Stimulated activated CD4-positive, alpha-beta T cell treated with anti-CD3 and anti-CD28 coated beads, Interleukin-1b, Interleukin-23, amount 100 ng/mL, for 24 hours (primary cell): ENCODE data around the gene CSPG4.

Experiments
- DNase-seq, 4 experiments: peaks; one replicate each; pipeline ENCODE4 v3.0.0-alpha.2; 2020; ENCODE audit warnings: low read depth in 4 of 4, low spot score in 1 of 4

CSPG4 gene

DNA sequence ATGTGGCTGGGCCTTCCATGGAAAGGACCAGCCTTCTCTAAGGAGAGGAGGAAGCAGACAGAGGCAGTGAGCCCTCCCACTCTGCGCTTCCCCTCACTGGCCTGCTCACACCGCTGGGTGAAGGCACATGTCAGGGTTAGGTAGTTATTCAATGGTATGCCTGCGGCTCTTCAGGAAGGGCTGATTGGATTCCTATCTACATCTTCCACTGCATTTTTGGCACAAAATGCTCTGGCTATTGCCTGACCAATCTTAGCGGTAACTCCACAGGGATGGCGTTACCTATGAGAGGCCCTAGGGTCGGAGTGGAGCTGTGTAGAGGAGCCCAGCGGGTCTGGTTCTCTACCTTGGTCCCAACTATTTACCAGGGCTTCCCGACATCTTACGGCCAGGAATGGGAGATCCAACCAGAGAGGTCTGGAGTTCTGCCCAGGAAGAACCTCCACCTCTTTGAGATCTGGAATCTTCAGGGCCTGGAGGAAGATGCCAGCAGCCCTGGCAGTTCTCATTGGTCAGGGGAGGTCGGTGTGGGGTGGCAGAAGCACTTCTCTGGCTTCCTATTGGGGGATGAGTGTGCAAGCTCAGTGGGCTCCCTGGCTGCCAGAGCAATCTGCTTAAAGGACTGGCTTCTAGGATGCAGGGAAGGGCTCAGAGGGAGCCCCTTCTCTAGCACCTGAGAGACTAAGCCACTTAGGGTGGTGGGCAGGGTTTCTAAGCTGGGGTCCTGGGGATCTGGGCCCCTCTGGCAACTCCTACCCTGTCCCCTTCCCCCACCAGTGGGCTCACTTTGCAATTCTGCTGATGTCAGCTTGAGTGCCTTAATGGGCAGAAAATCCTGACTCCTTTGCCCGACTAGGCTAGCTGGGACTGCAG lies 40.7 kb downstream of the CSPG4 start:
- DNase-seq = no peak

DNA sequence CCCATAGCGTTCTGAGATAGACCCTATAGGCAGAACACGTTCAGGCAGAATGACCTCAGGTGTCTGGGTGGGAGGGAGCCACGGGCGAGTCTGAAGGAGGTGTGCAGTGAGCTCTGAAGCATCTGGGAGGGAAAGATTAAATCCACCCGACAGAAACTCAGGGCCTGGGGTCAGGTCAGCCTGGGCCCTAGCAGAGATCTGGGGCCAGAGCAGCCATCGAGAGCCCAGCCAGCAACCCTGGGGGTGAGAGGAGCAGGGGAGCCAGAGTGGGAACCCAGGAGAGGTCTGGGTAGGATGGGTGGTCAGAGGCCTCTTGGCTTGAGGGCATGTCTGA lies 42.8 kb downstream of the CSPG4 start:
- DNase-seq = no peak

DNA sequence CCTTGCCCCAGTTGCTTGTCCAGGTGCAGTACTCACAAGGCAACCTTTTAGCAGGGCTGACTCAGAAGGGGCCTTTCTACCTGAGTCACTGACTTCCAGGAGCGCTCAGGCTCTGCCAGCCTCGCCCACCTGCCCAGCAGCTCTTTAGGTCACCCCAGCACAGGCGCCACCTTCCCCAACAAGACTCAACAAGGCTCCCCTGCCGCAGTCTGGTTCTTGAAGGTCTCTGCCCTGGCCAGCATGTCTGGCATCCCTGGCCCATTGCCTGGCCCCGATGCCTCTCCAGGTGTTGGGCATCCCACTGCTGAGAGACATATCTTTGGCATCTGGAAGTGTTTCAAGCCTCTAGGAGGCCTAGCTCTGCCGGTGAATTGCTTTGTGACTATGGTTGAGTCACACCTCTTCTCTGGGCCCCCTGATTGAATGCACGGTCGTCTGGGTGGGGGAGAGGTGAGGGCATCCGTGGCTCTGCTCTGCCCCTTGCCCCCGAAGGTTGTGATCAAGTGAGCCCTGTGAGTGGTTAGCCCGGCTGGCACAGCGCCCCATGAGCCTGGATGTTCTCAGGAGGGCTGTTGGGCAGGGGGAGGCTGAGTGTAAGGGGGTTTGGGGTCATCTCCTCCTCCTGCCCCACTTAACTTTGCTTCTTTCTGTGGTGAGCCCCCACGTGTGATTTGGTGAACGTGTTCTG lies 43.3 kb downstream of the CSPG4 start:
- no peak for DNase-seq

DNA sequence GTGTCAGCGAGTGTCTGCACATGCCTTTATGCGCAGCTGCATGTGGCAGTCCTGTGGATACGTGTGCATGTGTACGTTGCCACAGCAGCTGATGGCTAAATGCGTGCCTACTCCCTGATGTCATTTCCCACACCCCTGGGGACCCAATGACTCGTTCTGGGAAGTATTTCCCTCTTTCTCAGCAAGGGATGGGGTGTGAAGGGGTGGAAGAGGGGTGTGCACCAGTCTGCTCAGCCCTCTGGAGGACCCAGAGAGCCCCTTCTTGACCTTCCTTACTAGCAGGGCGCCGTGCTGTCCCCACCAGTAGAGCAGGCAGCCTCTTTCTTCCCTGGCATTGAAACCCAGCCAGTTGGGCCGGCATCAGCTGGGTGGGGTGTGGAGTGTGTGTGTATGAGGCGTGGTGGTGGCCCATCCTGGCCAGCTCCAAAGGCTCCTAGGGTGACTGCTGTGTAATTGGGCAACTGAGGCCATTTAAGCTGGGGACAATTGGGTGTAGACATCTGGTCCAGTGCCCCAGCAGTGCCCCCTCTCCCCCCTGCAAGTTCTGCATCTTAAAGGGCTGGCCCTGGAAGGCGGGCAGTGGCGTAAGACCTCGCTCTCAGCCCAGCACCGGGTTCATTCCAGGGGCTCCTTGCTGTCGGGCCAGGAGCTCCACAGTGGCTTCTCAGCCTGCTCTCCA lies 45.7 kb downstream of the CSPG4 start:
- DNase-seq = no peak

DNA sequence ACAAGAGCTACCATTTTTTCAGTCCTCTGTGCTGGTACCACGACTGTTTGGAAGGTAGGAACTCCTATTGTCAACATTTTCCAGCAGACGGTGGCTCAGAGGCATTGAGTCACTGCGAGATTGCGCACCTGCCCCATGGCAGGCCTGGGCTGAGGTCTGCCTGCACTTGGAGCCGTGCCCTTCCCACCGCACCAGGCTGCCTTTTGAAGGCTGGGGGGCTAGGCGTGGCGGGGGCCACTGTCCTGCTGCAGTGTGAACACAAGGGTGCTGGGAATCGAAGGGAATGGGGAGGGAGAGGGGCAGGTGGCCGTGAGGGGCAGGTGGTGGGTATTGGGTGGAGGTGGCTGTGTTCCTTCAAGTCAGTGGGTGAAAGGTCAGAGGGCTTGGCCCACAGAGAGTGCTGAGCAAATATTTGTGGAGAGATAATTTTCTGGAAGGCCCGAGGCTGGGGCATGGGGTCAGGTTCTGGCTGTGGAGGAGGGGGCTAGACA lies 48.7 kb downstream of the CSPG4 start:
- DNase-seq = no peak

DNA sequence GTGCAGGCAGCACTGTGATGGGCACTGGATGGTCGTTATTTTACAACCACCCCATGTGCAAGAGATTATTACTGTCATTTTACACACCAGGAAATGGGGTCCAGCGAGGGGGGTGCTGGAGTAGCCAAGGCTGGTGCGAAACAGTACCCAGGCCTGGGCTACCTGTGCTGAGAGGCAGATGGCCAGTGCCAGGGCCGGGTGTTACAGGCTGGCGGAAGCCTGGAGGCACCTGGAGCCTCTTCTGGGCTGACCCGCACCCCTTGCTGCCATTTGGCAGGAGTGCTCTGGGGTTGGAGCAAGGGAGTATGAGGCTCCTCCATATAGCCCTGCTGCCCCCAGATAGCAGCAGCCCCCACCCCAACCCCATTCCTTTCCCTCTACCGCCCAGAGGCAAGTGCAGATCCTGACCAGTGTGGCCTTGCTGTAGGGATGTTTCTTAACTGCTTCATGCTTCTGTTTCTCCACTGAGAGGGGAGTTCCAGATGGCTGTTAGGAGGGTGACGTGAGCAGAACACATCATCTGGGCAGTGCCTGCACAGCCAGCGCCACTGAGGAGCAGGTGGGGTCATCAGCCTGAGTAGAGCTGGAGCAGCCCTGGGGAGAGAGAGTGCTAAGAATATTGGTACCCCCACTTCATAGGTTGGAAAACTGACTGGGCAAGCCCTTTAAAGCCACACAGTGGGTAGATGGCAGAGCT lies 49.7 kb downstream of the CSPG4 start:
- no peak for DNase-seq

DNA sequence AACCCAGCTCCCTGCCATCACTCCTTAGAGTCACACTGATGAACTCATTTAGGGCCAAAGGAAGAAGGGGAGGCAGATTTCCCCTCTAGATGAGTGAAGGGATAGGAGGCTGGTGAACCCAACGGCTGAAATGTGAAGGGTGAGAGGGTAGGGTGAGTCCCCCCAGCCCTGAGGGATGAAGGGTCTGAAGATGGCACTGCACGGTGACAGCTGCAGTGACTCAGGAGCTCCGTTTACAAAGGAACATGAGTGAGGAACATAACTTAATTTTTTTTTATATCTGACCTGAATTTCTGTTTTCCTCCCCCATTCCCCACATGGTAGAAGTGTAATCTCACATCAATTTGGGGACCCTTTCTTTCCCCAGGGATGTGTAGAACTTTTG lies 50.9 kb downstream of the CSPG4 start:
- DNase-seq = no peak

DNA sequence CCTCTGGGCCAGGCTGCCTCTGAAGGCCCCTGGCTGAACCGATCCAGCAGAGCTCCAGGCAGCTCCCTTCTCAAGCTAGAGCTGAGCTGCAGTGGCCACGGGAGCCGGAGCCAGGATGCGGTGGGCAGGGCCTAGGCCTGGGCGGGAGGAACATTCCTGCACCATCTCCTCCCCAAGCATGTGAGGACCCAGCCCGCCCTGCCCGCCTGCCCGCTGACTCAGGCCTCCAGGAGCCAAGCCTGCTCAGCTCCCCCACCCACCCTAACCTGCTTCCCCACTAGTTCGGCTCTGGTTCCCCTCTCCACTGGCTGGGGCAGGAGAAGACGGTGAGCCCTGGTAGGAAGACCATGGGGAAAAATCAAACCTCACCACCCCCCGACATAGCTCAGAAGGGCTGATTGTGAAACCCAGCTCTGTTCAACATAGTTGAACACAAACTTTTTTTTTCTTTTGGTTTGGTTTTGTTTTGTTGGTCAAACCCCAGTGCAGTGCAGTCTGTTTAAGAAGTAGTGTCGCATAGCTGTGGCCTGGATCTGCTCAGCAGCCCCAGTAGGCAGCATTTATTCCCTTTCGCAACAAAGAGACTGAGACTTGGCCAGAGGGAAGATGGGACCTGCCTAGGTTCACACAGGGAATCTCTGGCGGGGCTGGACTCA lies 51.4 kb downstream of the CSPG4 start:
- DNase-seq = no peak

DNA sequence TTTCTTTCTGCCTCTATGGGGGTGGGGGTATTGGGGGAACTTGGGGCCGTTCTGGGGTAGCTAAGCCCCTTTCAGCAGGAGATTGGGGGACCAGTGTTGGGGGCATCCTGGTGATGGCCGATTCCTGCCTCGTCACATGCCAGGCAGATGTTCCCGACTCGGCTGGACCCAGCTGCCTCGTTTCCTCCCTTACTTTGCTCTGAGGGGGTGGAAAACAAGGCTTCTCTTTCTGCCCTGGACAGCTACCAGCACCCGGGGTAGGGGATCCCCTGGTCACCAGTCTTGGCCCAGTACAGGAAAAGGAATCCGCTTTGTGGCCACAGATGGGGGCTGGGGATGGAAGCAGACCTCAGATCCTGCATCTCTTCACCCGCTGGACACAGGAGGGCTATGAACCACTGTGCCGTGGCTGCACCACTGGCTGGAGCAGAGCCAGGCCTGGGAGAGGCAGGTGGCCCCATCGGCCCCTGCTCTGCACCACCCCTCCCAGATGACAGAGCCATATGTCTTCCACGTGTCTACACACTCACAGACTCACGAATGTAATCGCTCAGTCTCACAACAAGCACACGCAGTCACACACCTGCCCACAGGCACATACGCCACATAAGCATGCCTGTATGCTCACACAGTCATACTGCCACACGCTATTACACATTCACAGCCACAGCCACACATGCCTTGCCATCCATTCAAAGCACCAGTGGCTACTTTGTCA lies 52.6 kb downstream of the CSPG4 start:
- DNase-seq = no peak

DNA sequence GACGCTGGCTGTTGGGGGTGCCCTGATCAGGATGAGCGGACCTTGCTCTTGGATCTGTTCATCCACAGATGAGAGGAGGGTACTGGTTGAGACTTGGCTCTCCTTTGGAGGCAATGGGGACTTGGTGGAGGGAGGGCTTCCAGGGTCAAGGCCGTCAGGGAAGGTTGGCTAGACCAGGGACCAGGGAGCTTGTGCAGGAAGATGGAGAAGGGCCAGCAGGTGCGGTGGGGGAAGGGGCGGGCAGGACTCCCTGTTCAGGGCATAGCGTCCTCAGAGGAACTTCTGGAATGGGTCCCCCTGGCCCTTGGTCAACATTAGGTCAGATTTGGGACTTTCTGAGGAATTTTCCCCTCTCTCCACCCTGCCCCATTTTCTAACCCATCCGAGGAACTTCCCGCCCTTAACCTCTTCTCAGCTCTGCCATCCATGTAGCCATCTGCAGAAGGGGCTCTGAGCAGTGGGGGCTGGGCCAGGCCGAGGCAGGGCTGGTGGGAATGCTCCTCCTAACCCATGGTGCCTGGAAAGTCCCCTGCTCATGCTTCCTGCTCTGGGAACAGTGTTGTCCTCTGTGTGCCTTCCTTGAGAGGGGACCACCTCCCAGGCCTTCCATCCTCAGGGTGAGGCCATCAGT lies 53.4 kb downstream of the CSPG4 start:
- no peak for DNase-seq

DNA sequence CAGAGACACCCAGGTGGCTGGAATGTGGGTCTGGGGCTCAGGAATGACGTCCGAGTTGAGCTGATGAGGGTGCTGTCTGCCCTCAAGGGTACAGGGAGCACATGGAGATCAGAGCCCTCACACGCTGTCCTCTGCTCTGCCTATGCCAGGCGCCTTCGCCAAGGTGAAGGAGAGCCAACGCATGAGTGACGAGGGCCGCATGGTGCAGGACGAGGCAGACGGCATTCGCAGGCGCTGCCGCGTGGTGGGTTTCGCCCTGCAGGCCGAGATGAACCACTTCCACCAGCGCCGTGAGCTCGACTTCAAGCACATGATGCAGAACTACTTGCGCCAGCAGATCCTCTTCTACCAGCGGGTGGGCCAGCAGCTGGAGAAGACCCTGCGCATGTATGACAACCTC lies 55.8 kb downstream of the CSPG4 start:
- no peak for DNase-seq

DNA sequence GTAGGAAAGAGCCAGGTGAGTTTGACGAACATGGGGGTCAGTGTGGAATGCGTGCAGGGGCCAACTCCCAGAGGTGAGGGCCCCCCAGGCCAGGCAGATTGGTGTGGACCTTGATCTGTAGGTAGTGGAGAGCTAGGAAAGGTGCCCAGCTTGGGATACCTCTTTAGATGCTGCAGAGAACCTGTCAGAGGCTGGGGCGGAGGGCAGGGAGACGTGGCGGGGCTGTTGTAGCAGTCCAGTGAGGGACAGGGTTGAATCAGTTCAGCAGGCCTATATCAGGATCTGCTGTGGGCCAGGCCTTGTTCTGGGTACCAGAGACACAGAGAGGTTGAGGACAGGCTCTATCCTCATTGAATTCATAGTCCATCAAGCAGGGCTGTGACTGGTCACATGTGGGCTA lies 56.3 kb downstream of the CSPG4 start:
- DNase-seq = no peak

DNA sequence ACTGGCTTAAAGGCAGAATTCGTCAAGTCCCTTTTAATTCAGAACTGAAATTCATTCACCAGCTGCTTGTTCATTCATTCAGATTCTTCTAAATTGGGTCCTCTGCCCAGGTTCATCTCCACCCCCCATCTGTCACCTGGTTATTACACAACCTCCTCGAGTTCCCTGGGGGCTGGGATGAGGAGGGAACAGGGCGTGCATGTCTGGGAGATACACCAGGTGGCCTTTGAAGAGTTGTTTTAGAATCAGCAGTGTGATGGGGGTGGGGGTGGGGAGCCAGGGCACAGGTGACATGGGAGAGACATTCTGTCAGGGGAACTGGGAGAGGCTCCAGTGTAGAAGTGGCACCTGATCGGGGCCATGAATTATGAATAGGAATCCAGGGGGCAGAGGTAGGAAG lies 56.7 kb downstream of the CSPG4 start:
- no peak for DNase-seq

DNA sequence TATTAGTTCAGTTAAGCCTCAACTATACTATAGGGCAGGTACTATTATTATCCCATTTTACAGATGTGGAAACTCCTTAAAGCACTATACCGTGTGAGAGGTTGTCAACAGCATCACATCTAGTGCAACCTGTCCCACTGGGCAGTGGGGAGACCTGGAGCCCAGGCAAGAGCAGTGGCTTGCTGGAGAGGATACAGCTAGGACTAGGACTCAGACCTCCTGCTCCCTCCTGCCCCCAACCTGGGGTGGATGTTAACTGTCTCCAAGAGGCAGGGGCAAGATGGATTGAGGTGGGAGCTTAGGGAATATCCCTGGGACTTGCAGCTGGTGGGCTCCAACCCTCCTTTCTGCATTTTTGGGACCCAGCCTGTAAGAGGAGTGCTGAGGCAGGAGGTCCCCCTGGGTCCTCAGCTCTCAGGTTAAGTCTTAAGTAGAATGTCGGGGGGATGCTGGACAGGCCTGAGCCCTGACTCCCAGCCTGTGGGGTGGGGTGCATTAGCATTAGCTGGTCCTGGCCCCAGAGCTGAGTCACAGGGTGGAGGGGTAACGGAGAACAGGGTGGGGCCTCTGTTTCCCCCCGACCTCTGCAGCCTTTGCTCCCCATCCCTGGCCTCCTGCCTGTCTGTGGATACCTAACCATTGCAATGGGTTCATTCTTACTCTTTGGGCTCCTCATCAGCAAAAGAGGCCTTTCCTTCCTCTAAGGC lies 58.3 kb downstream of the CSPG4 start:
- no peak for DNase-seq

DNA sequence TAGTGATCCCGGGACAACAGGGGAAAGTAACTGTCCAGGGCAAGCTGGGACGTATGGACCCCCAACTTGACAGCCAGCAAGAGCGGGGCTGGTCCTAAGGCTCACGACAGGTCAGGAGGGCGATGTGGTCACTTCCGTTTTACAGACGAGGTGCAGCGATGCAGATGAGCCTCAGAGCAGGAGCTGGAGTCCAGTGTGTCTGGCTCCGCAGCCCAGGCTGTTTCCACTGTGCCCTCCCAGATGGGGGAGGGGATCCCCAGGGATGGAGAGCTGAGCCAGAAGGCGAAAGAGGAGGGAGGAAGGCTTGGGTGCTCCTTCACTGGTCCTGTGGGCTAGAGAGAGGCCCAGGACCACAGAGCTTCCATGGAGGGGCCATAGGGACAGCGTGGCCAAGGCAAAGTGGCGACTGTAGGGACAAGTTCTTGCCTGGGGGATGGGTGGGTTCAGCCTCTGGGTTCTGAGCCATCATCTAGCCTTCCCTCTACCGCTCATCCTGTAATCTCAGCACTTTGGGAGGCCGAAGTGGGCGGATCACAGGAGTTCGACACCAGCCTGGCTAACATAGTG lies 59.2 kb downstream of the CSPG4 start:
- no peak for DNase-seq

DNA sequence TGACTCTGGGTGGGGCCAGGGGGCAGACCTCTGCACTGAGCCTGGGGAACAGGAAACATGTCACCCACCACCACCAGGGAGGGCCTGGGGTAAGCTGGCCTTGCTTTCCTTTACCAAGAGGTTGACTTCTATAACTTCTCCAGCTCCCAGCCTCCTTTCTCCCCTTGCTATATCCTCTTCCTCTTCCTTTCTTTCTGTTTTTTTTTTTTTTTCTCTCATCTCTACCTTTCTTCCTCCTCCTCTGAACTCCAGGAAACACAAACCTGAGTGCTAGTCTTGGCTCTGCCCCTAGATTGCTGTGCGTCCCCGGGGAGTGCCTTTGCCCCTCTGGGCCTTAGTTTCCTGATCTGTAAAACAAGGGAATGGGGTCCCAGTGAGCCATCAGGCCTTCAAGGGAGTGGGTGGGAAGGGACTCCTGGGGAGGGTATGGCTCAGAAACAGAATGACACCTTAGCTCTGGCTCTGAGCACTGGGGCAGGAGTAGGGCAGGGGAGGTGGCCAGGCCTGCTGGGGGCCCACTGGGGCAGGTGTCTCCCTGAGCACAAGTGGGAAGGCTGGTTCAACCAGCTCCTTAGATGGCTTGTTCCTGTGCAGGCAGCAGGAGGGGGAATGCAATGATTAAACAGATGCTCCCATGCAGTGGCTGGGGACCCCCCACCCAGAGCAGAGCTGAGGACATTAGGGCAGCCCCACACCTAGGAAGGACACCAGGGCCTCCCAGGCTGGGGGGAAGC lies 60.7 kb downstream of the CSPG4 start:
- no peak for DNase-seq

DNA sequence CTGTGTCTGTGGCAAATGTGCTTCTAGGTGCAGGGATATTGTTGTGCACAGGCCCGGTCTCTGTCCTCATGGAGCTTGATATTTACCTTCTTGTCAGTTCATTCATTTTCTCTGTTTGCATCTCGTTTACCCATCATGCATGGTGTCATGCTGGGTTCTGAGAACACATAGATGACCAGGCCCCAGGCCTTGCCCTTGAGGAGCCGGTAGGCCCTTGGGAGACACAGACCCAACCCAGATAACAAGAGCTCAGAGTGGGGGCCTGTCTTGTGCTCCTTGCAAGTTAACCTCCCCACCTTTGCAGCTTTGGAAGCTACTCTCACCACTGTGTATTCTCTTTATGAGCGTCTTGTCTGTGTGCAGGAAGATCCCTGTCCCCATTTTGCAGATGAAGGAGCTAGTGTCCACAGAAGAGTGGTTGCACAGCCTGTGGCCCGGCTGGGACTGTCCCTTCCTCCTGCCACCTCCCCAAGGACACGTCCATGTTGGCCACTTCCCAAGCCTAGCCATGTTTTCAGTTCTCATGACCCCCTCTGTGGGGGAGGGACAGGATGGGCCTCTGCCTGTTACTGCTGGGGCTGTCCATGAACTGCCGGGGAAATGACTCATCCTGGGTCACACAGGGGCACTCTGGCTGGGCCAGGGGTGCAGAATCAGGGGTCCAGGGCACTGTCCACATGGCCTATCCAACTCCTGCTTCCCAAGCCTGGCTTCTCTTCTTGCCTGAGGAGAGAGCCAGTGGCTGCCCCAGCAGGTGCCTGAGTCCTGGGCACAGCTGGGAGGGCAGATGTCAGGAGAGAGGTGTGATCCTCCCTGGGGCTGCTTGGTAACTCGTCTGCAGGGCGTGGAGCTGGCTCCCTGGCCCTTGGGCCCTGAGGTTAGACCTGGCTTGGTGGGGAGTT lies 61.5 kb downstream of the CSPG4 start:
- no peak for DNase-seq
